Measurements from ENCODE around the gene PODN. TPM values are rescaled to one million over a fixed set of nuclear protein-coding genes. Genes with fewer than 3 reads are reported as not detected.

Gene PODN
- total RNA-seq, 3 donors from 2014 or later, result 55.1 to 246 (median 83.1) TPM

DNA sequence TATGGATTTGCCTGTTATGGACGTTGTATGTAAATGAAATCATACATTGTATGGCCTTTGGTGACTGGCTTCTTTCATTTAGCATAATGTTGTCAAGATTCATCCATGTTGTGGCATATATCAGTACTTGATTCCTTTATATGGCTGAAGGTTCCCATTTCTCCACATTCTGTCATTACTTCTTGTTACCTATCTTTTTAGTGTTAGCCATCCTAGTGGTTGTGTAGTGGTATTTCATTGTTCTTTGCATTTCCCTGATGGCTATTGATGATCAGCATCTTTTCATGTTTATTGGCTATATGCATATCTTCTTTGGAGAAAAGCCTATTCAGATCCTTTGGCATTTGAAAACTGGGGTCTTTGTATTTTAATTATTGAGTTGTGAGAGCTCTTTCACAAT is 39.8 kb upstream of the PODN start:
- intact Hi-C loops (cut with DNase I; ENCODE audit: low total_unique reads), result no loop called here
- DNase-seq (ENCODE audit: low spot score in 2 of 2), result no peak
- Histone ChIP-seq H3K27me3 (no peaks in the 10 kb centered on the region), H3K4me1 (no peaks in the 10 kb centered on the region), H3K27ac (no peak overlapping the region), H3K4me3 (no peak overlapping the region), H3K36me3 (no peaks in the 10 kb centered on the region), H3K9me3 (no peaks in the 10 kb centered on the region)
- TF ChIP-seq POLR2A (IDR thresholded peaks at IDR 0.05) (no peak), POLR2AphosphoS5 (IDR thresholded peaks at IDR 0.05) (no peak)
- TF ChIP-seq, protein P1, sequence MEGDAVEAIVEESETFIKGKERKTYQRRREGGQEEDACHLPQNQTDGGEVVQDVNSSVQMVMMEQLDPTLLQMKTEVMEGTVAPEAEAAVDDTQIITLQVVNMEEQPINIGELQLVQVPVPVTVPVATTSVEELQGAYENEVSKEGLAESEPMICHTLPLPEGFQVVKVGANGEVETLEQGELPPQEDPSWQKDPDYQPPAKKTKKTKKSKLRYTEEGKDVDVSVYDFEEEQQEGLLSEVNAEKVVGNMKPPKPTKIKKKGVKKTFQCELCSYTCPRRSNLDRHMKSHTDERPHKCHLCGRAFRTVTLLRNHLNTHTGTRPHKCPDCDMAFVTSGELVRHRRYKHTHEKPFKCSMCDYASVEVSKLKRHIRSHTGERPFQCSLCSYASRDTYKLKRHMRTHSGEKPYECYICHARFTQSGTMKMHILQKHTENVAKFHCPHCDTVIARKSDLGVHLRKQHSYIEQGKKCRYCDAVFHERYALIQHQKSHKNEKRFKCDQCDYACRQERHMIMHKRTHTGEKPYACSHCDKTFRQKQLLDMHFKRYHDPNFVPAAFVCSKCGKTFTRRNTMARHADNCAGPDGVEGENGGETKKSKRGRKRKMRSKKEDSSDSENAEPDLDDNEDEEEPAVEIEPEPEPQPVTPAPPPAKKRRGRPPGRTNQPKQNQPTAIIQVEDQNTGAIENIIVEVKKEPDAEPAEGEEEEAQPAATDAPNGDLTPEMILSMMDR (IDR thresholded peaks at IDR 0.05), result no peak

DNA sequence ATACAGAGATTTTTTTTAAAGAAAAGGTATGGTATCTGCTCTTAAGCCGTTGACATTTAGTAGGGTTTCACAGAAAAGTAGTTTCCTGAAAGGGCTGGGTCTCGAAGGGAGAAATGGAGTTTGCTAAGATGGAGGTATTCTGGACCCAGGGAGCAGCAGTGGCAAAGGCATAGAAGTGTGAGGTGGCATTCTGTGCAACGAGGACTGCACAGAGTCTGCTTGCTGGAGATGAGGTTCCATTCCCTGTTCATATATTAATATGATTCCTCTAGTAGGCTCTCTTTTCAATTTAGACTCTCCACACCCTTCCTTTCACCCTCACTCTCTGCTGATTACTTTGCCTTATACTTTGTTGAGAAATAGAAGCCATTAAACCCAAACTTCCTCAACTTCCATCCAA is 38.5 kb upstream of the PODN start:
- DNase-seq (ENCODE audit: low spot score in 2 of 2), result no peak
- H3K27ac ChIP-seq, result no peak overlapping the region
- TF ChIP-seq POLR2AphosphoS5 (IDR thresholded peaks at IDR 0.05), result no peak
- TF ChIP-seq, protein P1 (IDR thresholded peaks at IDR 0.05), result no peak
- TF ChIP-seq POLR2A (IDR thresholded peaks at IDR 0.05), result no peak
- no peaks in the 10 kb centered on the region for H3K9me3 ChIP-seq
- intact Hi-C loops (cut with DNase I; ENCODE audit: low total_unique reads), result no loop called here
- H3K4me3 ChIP-seq, result no peak overlapping the region
- H3K4me1 ChIP-seq, result no peaks in the 10 kb centered on the region
- H3K27me3 ChIP-seq, result no peaks in the 10 kb centered on the region
- H3K36me3 ChIP-seq, result no peaks in the 10 kb centered on the region

DNA sequence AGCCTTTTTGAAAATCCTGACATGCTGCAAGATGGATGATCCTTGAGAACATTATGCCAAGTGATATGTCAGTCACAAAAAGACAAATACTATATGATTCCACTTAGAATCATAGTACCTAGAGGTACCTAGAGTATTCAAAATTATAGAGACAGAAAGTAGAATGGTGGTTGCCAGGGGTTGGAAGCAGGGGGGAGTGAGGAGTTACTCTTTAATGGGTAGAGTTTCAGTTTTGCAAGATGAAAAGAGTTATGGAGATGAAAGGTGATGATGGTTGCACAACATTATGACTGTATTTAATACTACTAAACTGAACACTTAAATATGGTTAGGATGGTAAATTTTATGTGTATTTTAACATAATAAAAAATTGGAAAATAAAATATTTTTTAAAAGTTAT is 37.9 kb upstream of the PODN start:
- TF ChIP-seq POLR2AphosphoS5 (IDR thresholded peaks at IDR 0.05) (no peak), POLR2A (IDR thresholded peaks at IDR 0.05) (no peak)
- TF ChIP-seq, protein P1 (IDR thresholded peaks at IDR 0.05), result no peak
- no peaks in the 10 kb centered on the region for H3K4me1 ChIP-seq
- no peak overlapping the region for H3K27ac ChIP-seq
- H3K27me3 ChIP-seq, result no peaks in the 10 kb centered on the region
- DNase-seq (ENCODE audit: low spot score in 2 of 2), result no peak
- intact Hi-C loops (cut with DNase I; ENCODE audit: low total_unique reads), result no loop called here
- H3K9me3 ChIP-seq, result no peaks in the 10 kb centered on the region
- H3K36me3 ChIP-seq, result no peaks in the 10 kb centered on the region
- H3K4me3 ChIP-seq, result no peak overlapping the region

DNA sequence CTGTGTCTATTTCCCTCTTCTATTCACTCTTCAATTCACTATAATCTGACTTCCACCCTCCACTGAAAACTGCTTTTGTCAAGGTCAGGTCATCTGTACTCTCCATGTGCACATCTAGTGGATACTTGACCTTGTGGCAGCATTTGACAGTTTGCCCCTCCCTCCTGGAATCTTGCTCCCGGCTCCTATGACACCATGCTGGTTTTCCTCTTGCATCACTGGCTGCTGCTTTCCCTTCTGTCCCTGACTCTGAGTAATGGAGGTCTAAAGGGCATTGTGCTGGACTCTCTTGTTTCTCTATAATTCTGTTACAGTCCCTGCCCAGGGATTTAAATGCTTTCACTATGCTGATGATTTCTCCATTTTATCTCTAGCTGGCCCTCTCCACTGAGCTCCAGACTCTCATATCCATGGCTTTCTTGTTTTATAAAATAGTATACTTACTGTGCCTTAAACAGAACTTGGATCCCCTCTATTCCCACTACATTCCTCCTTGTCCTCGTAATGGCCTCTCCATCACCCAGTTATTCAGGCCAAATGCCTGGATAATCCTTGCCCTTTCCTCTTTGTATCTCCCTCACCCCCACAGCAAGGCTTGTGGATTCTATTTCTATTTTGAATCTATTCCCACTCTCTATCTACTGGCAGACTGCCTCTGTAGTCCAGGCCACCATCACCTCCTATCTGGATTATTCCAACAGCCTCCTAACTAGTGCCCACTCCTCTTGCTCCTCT is 36.8 kb upstream of the PODN start:
- no peaks in the 10 kb centered on the region for H3K9me3 ChIP-seq
- H3K36me3 ChIP-seq, result no peaks in the 10 kb centered on the region
- TF ChIP-seq POLR2AphosphoS5 (IDR thresholded peaks at IDR 0.05), result peak in 1 of 3 donors; percentile 75
- TF ChIP-seq, protein P1 (IDR thresholded peaks at IDR 0.05), result no peak
- H3K4me1 ChIP-seq, result no peaks in the 10 kb centered on the region
- no peak for DNase-seq (ENCODE audit: low spot score in 2 of 2)
- peak overlapping the region; percentile 45 to 81 for H3K27ac ChIP-seq
- H3K4me3 ChIP-seq, result no peak overlapping the region
- intact Hi-C loops (cut with DNase I; ENCODE audit: low total_unique reads), result no loop called here
- H3K27me3 ChIP-seq, result no peaks in the 10 kb centered on the region

DNA sequence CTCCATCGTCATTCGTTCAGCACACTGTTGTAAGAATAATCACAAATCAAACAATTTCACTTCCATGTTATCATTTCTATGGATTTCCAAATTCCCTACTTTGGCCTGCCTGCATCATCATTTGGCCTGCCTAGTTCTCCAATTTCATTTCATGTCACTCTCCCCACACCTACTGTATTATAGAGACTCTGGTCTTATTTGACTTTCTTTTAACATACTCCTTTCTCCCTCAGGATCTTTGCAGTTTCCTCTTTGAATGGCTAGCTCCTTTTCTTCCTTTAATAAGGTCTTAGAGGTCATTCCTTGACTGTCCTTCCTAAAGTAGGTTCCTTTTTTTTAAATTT is 36.3 kb upstream of the PODN start:
- no peaks in the 10 kb centered on the region for H3K36me3 ChIP-seq
- TF ChIP-seq, protein P1 (IDR thresholded peaks at IDR 0.05), result no peak
- TF ChIP-seq POLR2AphosphoS5 (IDR thresholded peaks at IDR 0.05) (no peak), POLR2A (IDR thresholded peaks at IDR 0.05) (no peak)
- H3K9me3 ChIP-seq, result no peaks in the 10 kb centered on the region
- H3K27me3 ChIP-seq, result no peaks in the 10 kb centered on the region
- peak overlapping the region; percentile 45 to 81 for H3K27ac ChIP-seq
- no peaks in the 10 kb centered on the region for H3K4me1 ChIP-seq
- intact Hi-C loops (cut with DNase I; ENCODE audit: low total_unique reads), result no loop called here
- no peak for DNase-seq (ENCODE audit: low spot score in 2 of 2)
- H3K4me3 ChIP-seq, result no peak overlapping the region
